AG10803 (cell line): ENCODE results near the gene TBC1D24.

Experiments
- DNase-seq: peaks from one replicate; pipeline ENCODE4 v3.0.0; 2010; ENCODE audit warnings: low read depth
- H3K4me3 ChIP-seq: 2 replicates; pipeline ENCODE4 v1.5.1; 2011; ENCODE audit warnings: mild to moderate bottlenecking, low read length, control low read depth
- CTCF ChIP-seq: conservative IDR thresholded peaks from 2 replicates; pipeline ENCODE4 v1.5.1; 2011; ENCODE audit warnings: mild to moderate bottlenecking, low read length, control low read depth, inconsistent platforms

Gene TBC1D24

GRCh38 chr16:2489581-2489980, 14.7 kb downstream of the TBC1D24 start:
- TF ChIP-seq CTCF = no peak
- no peak overlapping the region for H3K4me3 ChIP-seq
- DNase-seq = no peak

GRCh38 chr16:2490190-2491105, 15.5 kb downstream of the TBC1D24 start:
- no peak overlapping the region for H3K4me3 ChIP-seq
- DNase-seq = no peak
- TF ChIP-seq CTCF = no peak

GRCh38 chr16:2492292-2492691, 17.4 kb downstream of the TBC1D24 start:
- DNase-seq = no peak
- TF ChIP-seq CTCF = no peak
- H3K4me3 ChIP-seq = no peak overlapping the region

- TF ChIP-seq CTCF = no peak
- no peak for DNase-seq
- no peak overlapping the region for H3K4me3 ChIP-seq
These were observed 18.7 kb downstream of the TBC1D24 start for GRCh38 chr16:2493605-2494004.

GRCh38 chr16:2494616-2495015, 19.7 kb downstream of the TBC1D24 start:
- TF ChIP-seq CTCF = no peak
- no peak for DNase-seq
- H3K4me3 ChIP-seq = no peak overlapping the region

GRCh38 chr16:2495041-2495440, 20.1 kb downstream of the TBC1D24 start:
- H3K4me3 ChIP-seq = no peak overlapping the region
- no peak for DNase-seq
- TF ChIP-seq CTCF = no peak
